Endothelial cell of umbilical vein (primary cell): ENCODE measurements around the gene PSMC6. TPM values are rescaled to one million over a fixed set of nuclear protein-coding genes. Genes with fewer than 3 reads are reported as not detected.

ENCODE experiments used
- BruUV-seq: library from RNA; stranded (reverse); fragments of 400-500 nt; replicated peaks from 2 replicates; lab custom pipeline; 2021; lab: Mats Ljungman, UMichigan
- CTCF ChIA-PET: fragments of 300-600, 350-600 bp; sonication (Branson Sonifier 250); formaldehyde crosslinking; loops from one replicate; lab custom pipeline; 2021; ENCODE audit warnings: antibody characterized with exemption, inconsistent platforms; lab: Charles Lee
- POLR2A ChIA-PET: fragments of 300-600, 350-600 bp; sonication (Branson Sonifier 250); formaldehyde crosslinking; loops from one replicate; lab custom pipeline; 2021; ENCODE audit warnings: antibody characterized with exemption, inconsistent platforms; lab: Charles Lee
- DNase-seq: peaks from one replicate; pipeline ENCODE4 v3.0.0-alpha.2; 2011; ENCODE audit warnings: low read depth, low spot score
- FAIRE-seq: peaks from 2 replicates; lab custom pipeline; 2011; peaks lifted over from hg19 to GRCh38; lab: Jason Lieb, UNC
- H2AFZ ChIP-seq: 2 replicates; pipeline ENCODE4 v1.6.0; 2012; ENCODE audit warnings: low read depth, low read length, control low read depth, inconsistent platforms
- H3K27ac ChIP-seq: 2 replicates; pipeline ENCODE4 v1.5.1; 2011; ENCODE audit warnings: low read depth, mild to moderate bottlenecking, control low read depth, low read length, moderate library complexity; ENCODE audit not compliant: insufficient read depth
- H3K27me3 ChIP-seq, 2 experiments: 2 replicates each; pipeline versions ENCODE4 v1.6.0 to v1.6.1; 2011; ENCODE audit warnings: low read length in 2 of 2, mixed read lengths in 1 of 2; ENCODE audit not compliant: control insufficient read depth in 2 of 2, insufficient read depth in 2 of 2
- H3K36me3 ChIP-seq, 2 experiments: 2 replicates in 1 of 2; 3 replicates in 1 of 2; pipeline ENCODE4 v1.5.1; 2011; ENCODE audit warnings: low read length in 2 of 2, mild to moderate bottlenecking in 1 of 2, moderate library complexity in 1 of 2; ENCODE audit not compliant: control insufficient read depth in 2 of 2, insufficient read depth in 2 of 2; ENCODE audit errors: extremely low read depth in 1 of 2
- H3K4me1 ChIP-seq: 3 replicates; pipeline ENCODE4 v1.5.1; 2011; ENCODE audit warnings: mild to moderate bottlenecking, low read length; ENCODE audit not compliant: control insufficient read depth, insufficient read depth; ENCODE audit errors: extremely low read depth
- H3K4me2 ChIP-seq: 2 replicates; pipeline ENCODE4 v1.6.1; 2011; ENCODE audit warnings: low read length, control low read depth, mixed read lengths; ENCODE audit not compliant: insufficient read depth
- H3K4me3 ChIP-seq, 3 experiments: fragments of 200-600 bp in 1 of 3; sonication (generic), shearing (Covaris generic) in 1 of 3; replicated peaks in 1 of 3; 2 replicates each; pipeline ENCODE4 v1.5.1; 2011 to 2016; ENCODE audit warnings: control low read depth in 3 of 3, low read length in 3 of 3, mild to moderate bottlenecking in 2 of 3, inconsistent platforms in 1 of 3, low read depth in 1 of 3, moderate library complexity in 1 of 3; ENCODE audit not compliant: insufficient read depth in 1 of 3
- H3K79me2 ChIP-seq: 2 replicates; pipeline ENCODE4 v1.6.0; 2012; ENCODE audit warnings: low read length, inconsistent platforms; ENCODE audit not compliant: control insufficient read depth, insufficient read depth
- H3K9ac ChIP-seq: replicated peaks from 2 replicates; pipeline ENCODE3; 2011; ENCODE audit warnings: low read length, control low read depth; ENCODE audit not compliant: insufficient read depth; ENCODE audit errors: extremely low read depth
- H3K9me1 ChIP-seq: replicated peaks from 3 replicates; pipeline ENCODE4 v1.6.0; 2011; ENCODE audit warnings: mild to moderate bottlenecking, low read length; ENCODE audit not compliant: control insufficient read depth, insufficient read depth; ENCODE audit errors: extremely low read depth
- H3K9me3 ChIP-seq: replicated peaks from 2 replicates; pipeline ENCODE4 v1.5.1; 2012; ENCODE audit warnings: low read length, inconsistent platforms; ENCODE audit not compliant: control insufficient read depth, insufficient read depth
- H4K20me1 ChIP-seq: replicated peaks from 2 replicates; pipeline ENCODE3; 2011; ENCODE audit warnings: mild to moderate bottlenecking, low read length; ENCODE audit not compliant: control insufficient read depth, insufficient read depth; ENCODE audit errors: extremely low read depth
- EZH2 ChIP-seq: IDR thresholded peaks from 2 replicates; pipeline ENCODE4 v1.6.1; 2012; ENCODE audit warnings: borderline replicate concordance, low read depth, mild to moderate bottlenecking, moderate library complexity, low read length, inconsistent platforms; ENCODE audit not compliant: severe bottlenecking
- FOS ChIP-seq: IDR thresholded peaks from 2 replicates; pipeline ENCODE4 v1.6.1; 2011; ENCODE audit warnings: mild to moderate bottlenecking, low read length, moderate library complexity, borderline replicate concordance; ENCODE audit not compliant: insufficient read depth
- GATA2 ChIP-seq: IDR thresholded peaks from 2 replicates; pipeline ENCODE4 v1.7.0; 2011; ENCODE audit warnings: low read depth, mild to moderate bottlenecking, moderate library complexity, mixed read lengths, low read length; ENCODE audit not compliant: insufficient read length, insufficient read depth
- JUN ChIP-seq: IDR thresholded peaks from 2 replicates; pipeline ENCODE4 v1.6.1; 2011; ENCODE audit warnings: borderline replicate concordance, low read depth; ENCODE audit not compliant: insufficient read length, insufficient read depth
- MYC ChIP-seq: IDR thresholded peaks from one replicate; pipeline ENCODE4 v1.6.1; 2011; ENCODE audit warnings: mild to moderate bottlenecking, low read depth, low read length
- POLR2A ChIP-seq: IDR thresholded peaks from 2 replicates; pipeline ENCODE4 v1.6.1; 2012; ENCODE audit warnings: low read depth, mild to moderate bottlenecking, control low read depth, low read length
- POLR2AphosphoS5 ChIP-seq: IDR thresholded peaks from 2 replicates; pipeline ENCODE4 v1.6.1; 2012; ENCODE audit warnings: low read depth, mild to moderate bottlenecking, control low read depth, low read length, moderate library complexity; ENCODE audit not compliant: insufficient read depth
- dilution Hi-C: fragments of 300-500 bp; cut with MboI; formaldehyde crosslinking; loops from one replicate; pipeline ENCODE4 v1.15.0; 2019; ENCODE audit warnings: low sequenced_read_pairs; ENCODE audit not compliant: extremely low pct_ligation_motif_present
- intact Hi-C: fragments of 100-400 bp; cut with micrococcal nuclease; formaldehyde crosslinking; loops from one replicate; pipeline ENCODE4 v1.10.0; 2022
- polyA plus RNA-seq, 4 experiments: library from polyadenylated mRNA; depleted of rRNA in 3 of 4; stranded (reverse) in 3 of 4; unstranded in 1 of 4; fragments of >200 nt; gene quantifications; 2 replicates each; pipeline versions ENCODE4 v1.2.1 to v1.2.3, GENCODE V29; 2011 to 2012; ENCODE audit warnings: missing spikeins in 1 of 4
- total RNA-seq: library from RNA; stranded (reverse); gene quantifications from 2 replicates; pipeline ENCODE4 v1.2.3, GENCODE V29; 2021
- TF ChIP-seq, protein P1 (sequence below): IDR thresholded peaks from 2 replicates; pipeline ENCODE4 v1.6.1; 2011; ENCODE audit not compliant: insufficient read depth, insufficient read length
- TF ChIP-seq, protein P2 (sequence below), 2 donors: IDR thresholded peaks; 1 replicate in 1 of 2; 2 replicates in 1 of 2; pipeline ENCODE4 v1.5.1; 2011; ENCODE audit warnings: low read length in 2 of 2, mild to moderate bottlenecking in 2 of 2, moderate library complexity in 2 of 2, control low read depth in 1 of 2, inconsistent platforms in 1 of 2, low read depth in 1 of 2; ENCODE audit not compliant: insufficient read depth in 1 of 2; ENCODE audit errors: extremely low read depth in 1 of 2

The PSMC6 gene
- total and polyA plus RNA-seq, 2 donors (not counting 3 experiments of a cell fraction or from before 2014, with no cell fraction given), result 44.0 to 103 TPM

DNA sequence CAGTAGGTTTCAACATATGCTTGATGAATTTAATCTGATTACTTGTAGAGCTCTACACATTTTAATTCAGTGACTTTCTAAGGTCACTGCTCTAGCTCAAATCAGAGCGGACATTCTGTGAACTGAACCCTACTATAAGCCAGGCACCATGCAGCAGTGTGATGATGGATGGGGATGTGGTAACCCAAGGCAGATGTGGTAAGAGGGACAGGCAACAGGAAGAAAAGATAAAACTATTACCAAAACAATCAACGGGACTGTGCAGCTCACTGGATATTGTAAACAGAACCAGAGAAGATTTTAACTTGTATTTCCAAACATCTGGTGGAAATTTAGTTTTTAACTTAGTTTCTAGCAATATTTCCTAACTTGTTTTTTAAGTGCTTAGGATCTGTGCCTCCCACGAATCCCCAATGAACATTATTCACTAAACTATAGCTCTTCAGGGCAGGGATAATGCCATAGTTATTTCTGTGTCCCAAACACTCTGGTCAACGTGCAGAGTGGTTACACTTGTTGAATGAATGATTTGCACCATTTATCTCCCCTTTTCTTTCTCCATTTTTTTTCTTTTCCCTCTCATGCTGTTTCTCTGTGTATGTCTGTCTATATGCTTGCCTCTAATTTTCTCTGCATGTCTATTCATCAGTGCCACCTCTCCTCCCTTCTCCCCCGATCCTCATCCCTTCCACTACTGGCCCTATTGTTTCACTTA is 14.6 kb upstream of the PSMC6 start:
- peaks cover 76% of the 10 kb centered on the region for H3K79me2 ChIP-seq
- no peak overlapping the region for H2AFZ ChIP-seq
- H3K27me3 ChIP-seq, result no peaks in the 10 kb centered on the region
- peaks cover 3% of the 10 kb centered on the region for H4K20me1 ChIP-seq
- FAIRE-seq (peak; percentile 48), DNase-seq (no peak)
- dilution Hi-C loops (no loop called here), intact Hi-C loops (no loop called here)
- H3K27ac ChIP-seq, result no peak overlapping the region
- peaks cover 8% of the 10 kb centered on the region for H3K4me1 ChIP-seq
- TF ChIP-seq FOS, result no peak
- no peak for TF ChIP-seq POLR2A
- no peak for TF ChIP-seq POLR2AphosphoS5
- no peak for TF ChIP-seq GATA2
- no peak for TF ChIP-seq EZH2
- TF ChIP-seq, protein P1, sequence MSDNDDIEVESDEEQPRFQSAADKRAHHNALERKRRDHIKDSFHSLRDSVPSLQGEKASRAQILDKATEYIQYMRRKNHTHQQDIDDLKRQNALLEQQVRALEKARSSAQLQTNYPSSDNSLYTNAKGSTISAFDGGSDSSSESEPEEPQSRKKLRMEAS, result no peak
- TF ChIP-seq MYC, result no peak
- TF ChIP-seq JUN, result no peak
- TF ChIP-seq, protein P2, sequence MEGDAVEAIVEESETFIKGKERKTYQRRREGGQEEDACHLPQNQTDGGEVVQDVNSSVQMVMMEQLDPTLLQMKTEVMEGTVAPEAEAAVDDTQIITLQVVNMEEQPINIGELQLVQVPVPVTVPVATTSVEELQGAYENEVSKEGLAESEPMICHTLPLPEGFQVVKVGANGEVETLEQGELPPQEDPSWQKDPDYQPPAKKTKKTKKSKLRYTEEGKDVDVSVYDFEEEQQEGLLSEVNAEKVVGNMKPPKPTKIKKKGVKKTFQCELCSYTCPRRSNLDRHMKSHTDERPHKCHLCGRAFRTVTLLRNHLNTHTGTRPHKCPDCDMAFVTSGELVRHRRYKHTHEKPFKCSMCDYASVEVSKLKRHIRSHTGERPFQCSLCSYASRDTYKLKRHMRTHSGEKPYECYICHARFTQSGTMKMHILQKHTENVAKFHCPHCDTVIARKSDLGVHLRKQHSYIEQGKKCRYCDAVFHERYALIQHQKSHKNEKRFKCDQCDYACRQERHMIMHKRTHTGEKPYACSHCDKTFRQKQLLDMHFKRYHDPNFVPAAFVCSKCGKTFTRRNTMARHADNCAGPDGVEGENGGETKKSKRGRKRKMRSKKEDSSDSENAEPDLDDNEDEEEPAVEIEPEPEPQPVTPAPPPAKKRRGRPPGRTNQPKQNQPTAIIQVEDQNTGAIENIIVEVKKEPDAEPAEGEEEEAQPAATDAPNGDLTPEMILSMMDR (IDR thresholded peaks at IDR 0.05; ENCODE audit: extremely low read depth in 1 of 2, insufficient read depth in 1 of 2, low read depth in 1 of 2, low read length in 2 of 2), result no peak
- H3K9ac ChIP-seq, result no peak overlapping the region
- ChIA-PET POLR2A (interaction anchor here (0.6 kb wide), 1 partner anchor 105 kb away, joined by 4 read pairs; no protein-coding TSS in a partner anchor), CTCF (interaction anchor here (0.7 to 1.5 kb wide), 3 partner anchors 8 to 32 kb away, joined by 3 read pairs; no protein-coding TSS in a partner anchor)
- no peak overlapping the region for H3K4me3 ChIP-seq
- no peaks in the 10 kb centered on the region for H3K9me1 ChIP-seq
- no peaks in the 10 kb centered on the region for H3K36me3 ChIP-seq
- no peaks in the 10 kb centered on the region for H3K9me3 ChIP-seq
- H3K4me2 ChIP-seq, result peak overlapping the region; percentile 21
- BruUV-seq, result no TSS peak
